Small intestine (tissue), 7 donors: ENCODE measurements around the gene PREPL. TPM values are rescaled to one million over a fixed set of nuclear protein-coding genes. Genes with fewer than 3 reads are reported as not detected.

Experiments used
- DNase-seq, 2 donors: peaks; one replicate each; pipeline versions ENCODE4 v3.0.0 to v3.0.0-alpha.2; 2013
- FAIRE-seq: peaks from 2 replicates; lab custom pipeline; 2012; peaks lifted over from hg19 to GRCh38; lab: Jason Lieb, UNC
- H3K27ac ChIP-seq, 3 donors: one replicate each; pipeline ENCODE4 v1.5.1; 2013; ENCODE audit warnings: low read length in 2 of 3, mild to moderate bottlenecking in 2 of 3, control low read depth in 1 of 3, inconsistent platforms in 1 of 3, low read depth in 1 of 3, moderate library complexity in 1 of 3
- H3K27me3 ChIP-seq, 3 donors: one replicate each; pipeline ENCODE4 v1.6.1; 2013; ENCODE audit warnings: low read length in 3 of 3, inconsistent platforms in 1 of 3; ENCODE audit not compliant: control insufficient read depth in 3 of 3, insufficient read depth in 3 of 3
- H3K36me3 ChIP-seq, 3 donors: one replicate each; pipeline ENCODE4 v1.6.1; 2013; ENCODE audit warnings: low read length in 3 of 3, inconsistent platforms in 1 of 3, low read depth in 1 of 3, mild to moderate bottlenecking in 1 of 3, moderate library complexity in 1 of 3; ENCODE audit not compliant: control insufficient read depth in 3 of 3, insufficient read depth in 2 of 3
- H3K4me1 ChIP-seq, 3 donors: one replicate each; pipeline ENCODE4 v1.6.1; 2013; ENCODE audit warnings: low read length in 2 of 3, inconsistent platforms in 1 of 3, low read depth in 1 of 3, mild to moderate bottlenecking in 1 of 3, moderate library complexity in 1 of 3; ENCODE audit not compliant: control insufficient read depth in 3 of 3, insufficient read depth in 2 of 3
- H3K4me3 ChIP-seq, 3 donors: one replicate each; pipeline ENCODE4 v1.5.1; 2013; ENCODE audit warnings: low read length in 3 of 3, control low read depth in 1 of 3, inconsistent platforms in 1 of 3, low read depth in 1 of 3, mild to moderate bottlenecking in 1 of 3, moderate library complexity in 1 of 3
- H3K9me3 ChIP-seq, 2 donors: one replicate each; pipeline ENCODE4 v1.6.1; 2013; ENCODE audit warnings: low read depth in 1 of 2, low read length in 1 of 2; ENCODE audit not compliant: control insufficient read depth in 2 of 2, insufficient read depth in 1 of 2
- WGBS, 3 donors: extraction: QIAGEN DNeasy Blood & Tissue Kit; methylation state at CpG; one replicate each; pipeline ENCODE4 v1.1.7; 2013; 5-methylcytosine and 5-hydroxymethylcytosine counted together
- polyA plus RNA-seq, 4 donors: library from polyadenylated mRNA; stranded (reverse) in 3 of 4; unstranded in 1 of 4; fragments of 200-250 nt in 3 of 4; fragments of 120-200 nt in 1 of 4; gene quantifications; one replicate each; pipeline versions ENCODE4 v1.2.1 to v1.2.3, GENCODE V29; 2013
- donor health status: healthy with polysubstance abuse.
- donor health status: control.
- donor health status: control.
- donor health status: Bipolar disorder and iron deficiency.
- donor health status: healthy.

PREPL gene
- polyA plus RNA-seq, 4 donors = 4.3 to 46.9 (median 11.3) TPM

- Histone ChIP-seq H3K4me1 (no peaks in the 10 kb centered on the region), H3K4me3 (no peak overlapping the region), H3K27me3 (no peaks in the 10 kb centered on the region), H3K27ac (no peak overlapping the region), H3K9me3 (no peaks in the 10 kb centered on the region), H3K36me3 (peaks cover 4% of the 10 kb centered on the region in 3 donors)
- WGBS, 3 donors = 90 to 93% (median 92%) methylated on average over 2 of the region's 2 CpGs
- DNase-seq = no peak
- no peak for FAIRE-seq
Measured at GRCh38 chr2:44335806-44336538, 25.3 kb downstream of the PREPL start.

GRCh38 chr2:44333994-44334393 lies 27.3 kb downstream of the PREPL start:
- H3K9me3 ChIP-seq = no peaks in the 10 kb centered on the region
- 78 to 93% (median 92%) methylated on average over 1 of the region's 1 CpG for WGBS, 3 donors
- H3K4me1 ChIP-seq = no peaks in the 10 kb centered on the region
- DNase-seq (peak in 1 of 2 donors; percentile 10), FAIRE-seq (no peak)
- no peaks in the 10 kb centered on the region for H3K27me3 ChIP-seq
- H3K27ac ChIP-seq = peak overlapping the region in 1 of 3 donors; percentile 34
- peaks cover 4 to 7% (median 5%) of the 10 kb centered on the region in 3 donors for H3K36me3 ChIP-seq
- no peak overlapping the region for H3K4me3 ChIP-seq

GRCh38 chr2:44330801-44331200 lies 30.5 kb downstream of the PREPL start:
- Histone ChIP-seq H3K4me1 (no peaks in the 10 kb centered on the region), H3K9me3 (no peaks in the 10 kb centered on the region), H3K27ac (no peak overlapping the region), H3K4me3 (no peak overlapping the region), H3K27me3 (no peaks in the 10 kb centered on the region), H3K36me3 (peaks cover 6 to 23% (median 9%) of the 10 kb centered on the region in 3 donors)
- DNase-seq = no peak
- 92 to 100% (median 99%) methylated on average over 1 of the region's 1 CpG for WGBS, 3 donors
- no peak for FAIRE-seq

DNA sequence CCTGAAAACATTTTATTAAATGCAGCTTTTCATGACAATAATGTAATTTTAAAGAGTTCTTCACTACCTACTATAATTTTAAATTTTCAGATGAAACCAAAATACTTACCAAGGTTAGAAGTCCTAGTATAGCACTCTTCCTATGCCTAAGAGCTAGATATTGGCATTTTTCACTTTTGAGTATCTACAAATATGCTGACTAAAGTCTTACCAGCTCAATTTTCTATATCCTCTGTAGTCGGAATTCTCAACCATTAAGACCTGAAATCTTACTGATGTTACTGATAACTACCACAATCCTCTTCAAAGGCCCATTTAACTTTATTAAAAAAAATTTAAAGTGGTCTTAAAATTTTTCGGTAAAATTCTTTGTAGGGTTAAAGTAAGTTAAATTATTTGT lies 32.0 kb downstream of the PREPL start:
- Histone ChIP-seq H3K4me1 (no peaks in the 10 kb centered on the region), H3K36me3 (peaks cover 6 to 27% (median 9%) of the 10 kb centered on the region in 3 donors), H3K9me3 (no peaks in the 10 kb centered on the region), H3K4me3 (no peak overlapping the region), H3K27me3 (no peaks in the 10 kb centered on the region), H3K27ac (no peak overlapping the region)
- FAIRE-seq (no peak), DNase-seq (no peak)
- WGBS, 3 donors = 92 to 93% (median 93%) methylated on average over 2 of the region's 2 CpGs

DNA sequence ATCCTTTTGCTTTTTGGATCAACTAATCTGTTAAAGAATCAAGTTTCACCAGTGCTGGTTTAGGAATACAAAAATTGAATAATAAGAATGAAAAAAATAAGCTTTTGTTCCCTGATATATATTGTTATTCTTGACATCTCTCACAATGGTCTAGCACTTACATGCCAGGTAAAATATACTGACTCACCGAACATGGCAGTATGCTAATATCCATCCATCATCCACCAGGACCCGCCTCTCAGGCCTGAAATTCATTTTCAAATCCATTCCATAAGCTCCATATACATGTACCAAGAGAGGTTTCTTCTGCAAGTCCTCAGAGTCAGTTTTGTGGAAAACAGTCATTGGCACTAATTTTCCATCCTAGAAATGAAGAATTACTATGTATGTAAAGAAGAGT lies 32.5 kb downstream of the PREPL start:
- Histone ChIP-seq H3K4me1 (no peaks in the 10 kb centered on the region), H3K27me3 (no peaks in the 10 kb centered on the region), H3K9me3 (no peaks in the 10 kb centered on the region), H3K36me3 (peaks cover 6 to 28% (median 9%) of the 10 kb centered on the region in 3 donors), H3K4me3 (no peak overlapping the region), H3K27ac (no peak overlapping the region)
- DNase-seq = no peak
- FAIRE-seq = no peak
- WGBS, 3 donors = 86 to 92% (median 92%) methylated on average over 2 of the region's 2 CpGs

GRCh38 chr2:44326548-44327264 lies 34.6 kb downstream of the PREPL start:
- Histone ChIP-seq H3K9me3 (no peaks in the 10 kb centered on the region), H3K4me3 (no peak overlapping the region), H3K27ac (no peak overlapping the region), H3K36me3 (peaks cover 9 to 30% (median 18%) of the 10 kb centered on the region in 3 donors), H3K4me1 (no peaks in the 10 kb centered on the region), H3K27me3 (no peaks in the 10 kb centered on the region)
- DNase-seq = no peak
- WGBS, 3 donors = 89% methylated on average over 13 of the region's 13 CpGs
- no peak for FAIRE-seq

- Histone ChIP-seq H3K27me3 (no peaks in the 10 kb centered on the region), H3K4me3 (no peak overlapping the region), H3K36me3 (peaks cover 9 to 25% (median 21%) of the 10 kb centered on the region in 3 donors), H3K9me3 (no peaks in the 10 kb centered on the region), H3K4me1 (no peaks in the 10 kb centered on the region), H3K27ac (no peak overlapping the region)
- 82 to 87% (median 85%) methylated on average over 4 of the region's 4 CpGs for WGBS, 3 donors
- FAIRE-seq (no peak), DNase-seq (no peak)
Measured at GRCh38 chr2:44325897-44326296, 35.4 kb downstream of the PREPL start.

DNA sequence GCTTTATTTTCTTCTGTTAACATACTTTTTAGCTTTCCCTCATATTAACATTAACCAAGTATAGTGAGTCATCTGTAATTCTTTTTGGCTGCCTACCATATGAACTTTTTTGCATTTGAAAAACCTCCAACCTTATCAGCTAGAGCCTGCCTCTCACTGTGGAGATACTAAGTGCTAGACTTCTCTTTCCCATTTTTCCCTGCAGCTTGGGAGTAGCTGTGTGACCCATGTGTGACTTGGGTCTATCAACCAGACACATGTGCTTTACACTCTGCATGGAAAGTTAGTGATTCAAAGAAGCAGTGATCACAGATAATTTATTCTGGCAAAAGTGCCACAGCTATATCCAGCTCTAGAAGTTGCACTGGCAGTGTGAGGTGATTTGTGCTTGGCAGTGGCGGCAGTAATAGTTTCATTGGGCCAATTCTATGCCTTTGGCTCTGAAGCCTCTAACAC lies 36.3 kb downstream of the PREPL start:
- FAIRE-seq = no peak
- Histone ChIP-seq H3K4me1 (no peaks in the 10 kb centered on the region), H3K4me3 (no peak overlapping the region), H3K9me3 (no peaks in the 10 kb centered on the region), H3K36me3 (peaks cover 15 to 25% (median 23%) of the 10 kb centered on the region in 3 donors), H3K27me3 (no peaks in the 10 kb centered on the region), H3K27ac (no peak overlapping the region)
- no peak for DNase-seq
- WGBS, 3 donors = 86 to 96% (median 91%) methylated on average over 1 of the region's 1 CpG
